Activated CD8-positive, alpha-beta memory T cell treated with anti-CD3 and anti-CD28 coated beads for 4 hours (primary cell): ENCODE results near the gene MKLN1.

Source experiments
- DNase-seq, 2 donors: peaks; one replicate each; pipeline ENCODE4 v3.0.0-alpha.2; 2020; ENCODE audit warnings: low read depth in 2 of 2

Gene MKLN1

DNA sequence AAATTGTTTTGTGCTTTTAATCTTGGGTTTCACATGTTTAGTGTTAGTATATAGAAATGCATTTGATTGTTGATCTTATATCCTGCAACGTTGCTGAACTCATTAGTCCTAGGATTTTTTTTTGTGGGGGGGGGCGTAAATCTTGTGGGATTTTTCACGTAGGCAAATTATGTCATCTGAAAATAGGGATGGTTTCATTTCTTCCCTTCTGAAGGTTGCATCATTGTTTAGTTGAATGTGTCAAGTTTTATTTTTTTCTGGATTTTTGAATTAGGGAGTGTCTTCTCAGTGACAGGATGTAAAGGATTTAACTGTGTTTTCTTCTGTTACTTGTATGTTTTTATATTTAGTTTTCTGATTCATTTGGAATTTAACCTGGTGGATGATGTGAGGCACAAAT is 26.7 kb downstream of the MKLN1 start:
- no peak for DNase-seq

DNA sequence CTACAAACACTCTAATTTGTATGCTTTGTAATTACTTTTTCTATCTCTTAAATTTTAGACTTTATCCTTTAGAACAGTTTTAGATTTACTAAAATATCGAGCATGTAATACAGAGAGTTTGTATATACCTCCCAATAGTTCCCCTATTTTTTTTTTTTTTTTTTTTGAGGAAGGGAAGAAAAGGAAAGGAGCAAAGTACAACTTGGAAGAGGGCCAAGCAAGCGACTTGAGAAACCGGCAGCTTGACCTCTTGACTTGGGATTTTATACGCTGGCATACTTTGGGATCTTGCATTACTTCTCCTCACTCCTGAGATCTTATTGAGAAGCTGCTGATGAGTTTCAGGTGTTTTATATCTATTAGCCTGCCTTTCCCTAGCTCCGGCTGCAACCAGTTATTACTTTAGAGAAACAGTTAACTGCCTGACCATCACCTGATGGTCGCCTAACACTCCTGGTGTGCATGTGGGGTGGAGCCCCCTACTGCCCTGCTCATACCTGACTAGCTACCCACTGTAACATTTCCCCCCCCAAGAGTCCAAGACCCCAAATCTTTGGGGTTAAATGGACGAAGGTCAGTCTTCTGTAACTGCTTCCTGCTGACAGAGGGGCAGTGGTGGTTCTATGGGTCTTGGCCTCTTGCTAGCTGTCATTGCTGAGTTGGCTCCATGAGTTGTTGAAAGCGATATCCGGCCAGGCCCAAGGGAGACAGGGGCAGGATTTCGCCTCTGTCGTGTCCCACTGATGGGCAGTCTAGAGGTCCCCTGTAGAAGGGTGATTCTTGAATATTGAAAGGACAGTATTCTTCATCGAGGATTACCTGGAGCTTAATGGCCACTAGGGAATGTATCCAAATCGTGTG is 28.5 kb downstream of the MKLN1 start:
- DNase-seq: no peak

DNA sequence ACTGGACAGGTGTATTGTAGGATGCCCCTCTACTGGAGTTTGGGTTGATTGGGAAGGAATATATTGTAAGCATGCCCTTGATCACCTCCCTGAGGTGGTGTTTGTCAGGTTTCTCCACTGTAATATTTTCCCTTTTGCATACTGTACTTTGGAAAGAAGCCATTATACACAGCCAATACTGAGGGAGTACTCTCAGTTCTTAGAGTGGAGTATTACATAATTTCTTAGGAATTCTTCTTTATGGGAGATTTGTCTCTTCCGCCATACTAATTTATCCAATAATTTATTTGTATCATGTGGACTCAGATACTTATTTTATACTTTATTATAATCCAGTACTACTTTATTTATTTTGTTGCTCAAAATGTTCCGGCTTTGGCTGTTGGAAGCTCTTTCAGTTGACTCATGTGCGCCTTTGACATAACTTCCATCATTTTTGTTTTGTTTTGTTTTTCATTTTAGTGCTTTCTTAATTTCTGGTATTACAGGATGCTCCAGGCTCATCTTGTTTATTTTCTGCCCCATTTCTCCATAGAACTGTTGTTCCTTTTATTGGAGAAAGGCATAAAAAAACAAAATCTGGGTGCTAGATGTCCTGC is 29.7 kb downstream of the MKLN1 start:
- no peak for DNase-seq

DNA sequence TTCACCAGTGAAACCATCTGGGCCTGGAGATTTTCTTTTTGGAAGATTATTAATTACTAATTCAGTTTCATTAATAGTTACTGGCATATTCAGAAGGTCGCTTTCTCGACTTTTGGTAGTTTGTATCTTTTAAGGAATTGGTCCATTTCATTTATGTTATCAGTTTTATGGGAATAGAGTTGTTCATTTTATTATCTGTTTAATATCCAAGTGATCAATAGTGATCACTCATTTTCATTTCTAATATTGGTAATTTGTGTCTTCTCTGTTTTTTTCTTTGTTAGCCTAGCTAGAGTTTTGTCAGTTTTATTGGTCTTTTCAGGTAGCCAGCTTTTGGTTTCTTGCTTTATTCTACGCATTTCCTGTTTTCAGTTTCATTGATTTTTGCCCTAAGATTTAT is 31.0 kb downstream of the MKLN1 start:
- DNase-seq: no peak

DNA sequence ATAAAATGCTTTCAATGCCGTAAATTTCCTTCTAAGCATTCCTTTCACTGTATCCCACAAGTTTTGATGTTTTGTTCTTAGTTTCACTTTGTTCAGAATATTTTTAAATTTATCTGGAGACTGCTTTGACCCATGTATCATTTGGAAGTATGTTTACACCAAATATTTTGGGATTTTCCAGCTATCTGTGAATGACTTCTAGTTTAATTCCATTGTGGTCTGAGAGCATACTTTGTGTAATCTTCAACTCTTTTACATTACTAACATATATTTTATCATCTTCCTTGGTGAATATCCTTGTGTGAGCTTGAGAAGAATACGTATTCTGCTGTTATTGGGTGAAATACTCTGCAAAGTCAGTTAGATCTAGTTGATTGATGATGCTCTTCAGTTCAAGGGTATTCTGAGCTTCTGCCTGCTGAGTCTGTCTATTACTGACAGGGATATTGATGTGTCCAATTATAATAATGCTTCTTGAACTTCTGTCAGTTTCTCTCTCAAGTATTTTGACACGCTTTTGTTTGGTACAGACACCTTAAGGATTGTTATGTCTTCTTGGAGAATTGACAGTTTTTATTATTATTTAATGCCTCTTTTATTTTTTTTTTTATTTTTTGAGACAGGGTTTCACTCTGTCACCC is 31.6 kb downstream of the MKLN1 start:
- no peak for DNase-seq

DNA sequence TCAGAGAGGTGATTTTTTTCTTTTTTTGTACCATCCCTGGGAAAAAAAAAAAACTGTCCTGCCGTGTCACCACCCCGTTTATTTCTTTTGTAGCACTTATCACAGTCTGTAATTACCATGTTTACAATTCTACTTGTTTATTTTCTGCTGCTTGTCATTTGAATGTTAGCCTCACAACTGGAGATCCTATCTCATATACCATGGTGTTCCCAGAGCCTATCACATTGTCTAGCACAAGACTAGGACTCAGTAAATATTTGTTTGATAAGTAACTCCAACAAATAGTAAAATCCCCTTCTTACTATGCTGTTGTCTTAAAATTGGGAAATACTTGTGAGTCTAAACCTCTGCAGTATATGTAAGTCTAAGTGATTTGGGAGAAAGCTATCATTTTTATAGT is 36.0 kb downstream of the MKLN1 start:
- no peak for DNase-seq

DNA sequence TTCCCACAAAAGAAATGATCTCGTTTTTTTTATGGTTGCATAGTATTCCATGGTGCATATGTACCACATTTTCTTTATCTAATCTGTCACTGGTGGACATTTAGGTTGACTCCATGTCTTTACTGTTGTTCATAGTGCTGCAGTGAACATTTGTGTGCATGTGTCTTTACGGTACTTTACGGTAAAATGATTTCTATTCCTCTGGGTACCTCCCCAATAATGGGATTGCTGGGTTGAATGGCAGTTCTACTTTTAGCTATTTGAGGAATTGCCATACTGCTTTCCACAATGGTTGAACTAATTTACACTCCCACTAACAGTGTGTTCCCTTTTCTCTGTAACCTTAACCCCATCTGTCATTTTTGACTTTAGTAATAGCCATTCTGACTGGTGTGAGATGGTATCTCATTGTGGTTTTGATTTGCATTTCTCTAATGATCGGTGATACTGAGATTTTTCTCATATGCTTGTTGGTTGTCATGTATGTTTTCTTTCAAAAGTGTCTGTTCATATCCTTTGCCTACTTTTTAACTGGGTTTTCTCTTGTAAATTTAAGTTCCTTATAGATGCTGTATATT is 37.2 kb downstream of the MKLN1 start:
- no peak for DNase-seq

DNA sequence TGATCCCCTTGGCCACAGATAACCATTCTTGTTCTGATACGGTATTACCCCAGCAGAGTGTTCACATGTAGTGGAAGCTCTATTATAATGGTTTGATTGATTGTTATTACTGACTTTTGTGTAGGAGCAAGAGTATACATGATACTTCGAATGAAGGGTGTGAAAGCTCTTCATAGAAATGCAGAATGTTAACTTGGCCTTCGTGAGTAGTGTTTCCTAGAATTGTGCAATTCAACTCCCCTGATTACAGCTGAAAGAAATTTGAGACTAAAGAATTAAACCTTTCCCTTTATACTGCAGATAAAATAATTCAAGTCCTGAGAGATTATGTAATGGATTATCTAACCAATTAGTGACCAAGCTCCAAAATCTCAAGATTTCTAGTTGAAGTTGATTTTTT is 38.2 kb downstream of the MKLN1 start:
- DNase-seq: no peak

DNA sequence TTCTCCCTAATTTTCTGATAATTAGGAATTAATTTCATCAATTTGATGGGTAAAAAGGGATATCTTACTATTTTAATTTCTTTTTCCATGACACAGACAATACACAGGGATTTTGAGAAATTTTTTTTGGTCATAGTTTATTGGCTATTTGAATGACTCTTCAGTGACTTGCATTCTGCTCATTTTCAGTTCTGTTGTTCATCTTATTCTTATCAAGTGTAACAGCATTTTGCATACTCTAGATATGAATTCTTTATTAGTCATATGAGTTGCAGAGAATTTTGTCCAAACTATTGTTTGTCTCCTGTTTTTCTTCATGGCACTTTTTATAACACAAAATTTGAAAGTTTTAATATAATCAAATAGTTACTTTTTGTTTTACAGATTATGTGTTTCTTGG is 41.7 kb downstream of the MKLN1 start:
- no peak for DNase-seq

DNA sequence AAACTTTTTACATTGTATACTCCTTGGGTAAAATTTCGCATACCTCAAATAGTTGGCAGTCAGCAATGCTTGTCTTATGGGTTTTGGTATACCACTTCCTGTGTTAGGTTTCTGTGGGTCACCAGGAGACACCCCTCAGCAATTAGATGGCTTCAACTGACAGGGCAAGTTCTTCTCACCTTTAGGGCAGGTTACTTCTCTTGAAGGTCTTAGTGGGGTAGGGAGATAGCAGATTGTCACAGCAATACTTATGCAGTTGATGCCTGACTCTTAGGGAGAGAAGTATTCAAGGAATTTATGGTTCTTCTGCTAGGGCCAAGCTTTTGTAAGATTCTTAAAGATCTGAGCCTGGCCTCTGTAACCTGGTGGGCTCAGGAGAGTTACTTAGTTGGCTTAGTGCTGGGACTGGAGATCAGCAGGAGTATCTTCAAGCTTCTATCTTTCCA is 42.9 kb downstream of the MKLN1 start:
- DNase-seq: peak in 1 of 2 donors; percentile 7

DNA sequence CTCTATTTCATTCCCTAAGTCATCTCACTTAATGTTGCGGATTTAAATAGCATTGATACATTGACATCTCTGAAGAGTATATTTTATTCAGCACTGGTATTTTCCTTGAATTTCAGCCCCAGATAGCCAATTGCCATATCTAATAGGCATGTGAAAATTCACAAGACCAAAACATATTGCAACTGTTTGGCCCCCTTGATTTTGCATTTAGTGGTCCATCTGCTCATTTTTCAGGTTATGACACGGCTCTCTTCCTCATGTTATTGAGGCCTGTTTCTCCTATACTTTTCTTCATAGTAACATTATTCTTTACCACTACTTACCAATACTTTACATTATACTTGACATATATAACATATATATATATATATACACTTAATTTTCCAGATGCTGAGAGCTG is 43.7 kb downstream of the MKLN1 start:
- no peak for DNase-seq

DNA sequence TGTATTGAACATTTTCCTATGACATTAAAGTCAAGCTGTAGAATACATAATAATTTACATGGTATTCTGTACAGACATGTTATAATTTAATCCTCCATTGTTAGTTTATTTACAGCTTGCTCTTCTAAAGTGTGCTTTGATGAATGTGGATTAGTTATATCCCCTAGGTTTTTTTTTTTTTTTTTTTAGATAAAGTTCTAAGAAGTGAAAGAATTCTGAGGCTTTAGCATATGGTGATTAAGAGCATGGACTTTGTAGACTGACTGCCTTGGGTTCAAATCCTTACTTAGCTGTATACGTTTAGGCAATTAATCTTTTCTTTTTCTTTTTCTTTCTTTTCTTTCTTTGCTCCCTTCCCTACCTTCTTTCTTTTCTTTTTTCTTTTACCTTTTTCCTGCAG is 44.9 kb downstream of the MKLN1 start:
- no peak for DNase-seq

DNA sequence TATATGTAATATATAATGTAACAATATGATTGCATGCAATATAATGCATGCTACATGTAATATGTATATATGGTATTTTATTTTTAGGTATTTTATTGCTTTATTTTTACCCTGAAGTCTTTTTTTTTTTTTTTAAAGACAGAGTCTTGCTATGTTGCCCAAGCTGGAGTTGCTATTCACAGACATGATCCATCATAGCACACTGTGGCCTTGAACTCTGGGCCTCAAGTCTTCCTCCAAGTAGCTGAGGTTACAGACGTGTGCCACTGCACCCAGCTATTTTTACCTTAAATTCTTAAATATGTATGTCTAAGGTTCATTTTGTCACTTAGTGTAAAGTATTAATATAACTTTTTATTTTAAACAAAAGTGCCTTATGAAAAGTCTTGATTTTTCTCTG is 47.1 kb downstream of the MKLN1 start:
- DNase-seq: no peak

DNA sequence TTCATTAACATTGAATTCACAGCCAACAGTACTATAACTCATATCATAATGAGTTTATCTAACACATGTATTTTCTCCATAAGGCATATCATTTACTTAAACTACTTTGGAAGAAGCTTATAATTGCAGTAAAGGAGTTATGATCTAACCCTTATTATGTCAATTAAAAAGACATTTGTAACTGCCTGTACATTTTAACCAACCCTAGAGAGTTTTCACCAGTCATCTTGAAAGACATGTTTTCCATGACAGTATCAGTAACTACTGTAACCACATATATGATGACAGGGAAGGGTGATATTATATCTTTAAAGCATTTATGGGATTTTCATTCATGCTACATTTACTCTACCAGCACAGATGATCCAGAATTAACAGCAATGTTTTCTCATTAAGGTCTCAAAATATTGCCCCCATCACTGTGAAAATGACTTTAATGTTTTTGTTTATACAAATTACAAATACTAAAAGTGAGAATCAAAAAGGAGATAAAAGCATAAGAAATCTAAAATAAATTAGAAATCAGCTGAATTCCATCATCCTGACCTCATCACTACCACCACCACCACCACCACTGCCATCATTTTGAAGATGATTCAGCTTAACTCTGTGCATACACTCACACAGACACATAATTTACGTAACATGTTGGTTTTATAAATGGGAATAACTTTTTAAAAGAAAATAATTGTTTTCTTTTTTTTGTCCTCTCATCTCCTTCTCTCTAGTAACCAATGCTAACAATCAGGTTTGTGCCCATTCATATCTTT is 53.6 kb downstream of the MKLN1 start:
- no peak for DNase-seq

DNA sequence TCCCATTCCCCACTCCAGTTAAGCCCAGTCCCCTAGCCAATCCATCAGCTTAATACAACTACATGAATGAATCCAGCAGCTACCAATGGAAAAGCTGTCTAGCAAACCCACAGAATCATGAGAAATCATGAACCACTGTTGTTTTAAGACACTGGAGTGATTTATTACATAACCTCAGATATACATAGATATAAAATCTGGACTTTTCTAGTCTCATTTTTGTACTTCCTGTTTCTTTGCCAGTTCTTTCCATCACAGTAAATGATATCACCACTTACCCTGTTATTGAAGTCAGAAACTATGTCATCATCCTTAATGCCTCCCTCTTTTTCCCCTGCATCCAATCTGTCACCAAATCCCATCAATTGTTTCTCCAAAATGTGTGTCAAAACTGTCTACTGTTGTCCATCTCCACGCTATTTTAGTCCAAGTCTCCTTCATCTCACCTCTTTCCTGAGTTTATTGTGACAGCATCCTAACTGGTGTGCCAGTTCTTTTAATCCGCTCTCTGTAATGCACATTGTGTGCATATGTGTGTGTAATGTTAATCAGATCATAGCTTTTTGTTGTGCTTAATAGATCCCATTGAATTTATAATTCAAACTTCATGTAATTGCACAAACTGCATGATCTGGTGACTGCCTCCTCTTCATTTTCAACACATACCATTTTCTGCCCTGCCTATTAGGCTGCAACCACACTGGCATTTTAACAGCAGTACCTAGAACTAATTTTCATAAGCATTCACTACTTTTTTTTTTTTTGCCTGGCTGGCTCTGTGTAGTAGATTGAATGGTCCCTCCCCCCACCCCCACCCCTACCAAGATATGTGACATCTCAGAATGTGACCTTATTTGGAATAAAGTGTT is 56.0 kb downstream of the MKLN1 start:
- no peak for DNase-seq

DNA sequence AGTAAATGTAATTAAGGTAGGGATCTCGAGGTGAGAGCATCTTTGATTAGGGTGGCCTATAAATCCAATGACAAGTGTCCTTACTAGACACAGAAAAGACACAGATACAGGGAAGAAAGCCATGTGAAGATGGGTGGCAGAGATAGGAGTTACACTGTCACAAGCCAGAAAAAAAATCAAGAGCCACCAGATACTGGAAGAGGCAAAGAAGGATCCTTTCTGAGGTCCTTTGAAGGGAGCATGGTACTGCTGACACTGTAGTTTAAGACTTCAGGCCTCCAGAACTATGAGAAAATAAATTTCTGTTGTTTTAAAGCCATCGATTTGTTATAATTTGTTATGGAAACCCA is 56.6 kb downstream of the MKLN1 start:
- no peak for DNase-seq

DNA sequence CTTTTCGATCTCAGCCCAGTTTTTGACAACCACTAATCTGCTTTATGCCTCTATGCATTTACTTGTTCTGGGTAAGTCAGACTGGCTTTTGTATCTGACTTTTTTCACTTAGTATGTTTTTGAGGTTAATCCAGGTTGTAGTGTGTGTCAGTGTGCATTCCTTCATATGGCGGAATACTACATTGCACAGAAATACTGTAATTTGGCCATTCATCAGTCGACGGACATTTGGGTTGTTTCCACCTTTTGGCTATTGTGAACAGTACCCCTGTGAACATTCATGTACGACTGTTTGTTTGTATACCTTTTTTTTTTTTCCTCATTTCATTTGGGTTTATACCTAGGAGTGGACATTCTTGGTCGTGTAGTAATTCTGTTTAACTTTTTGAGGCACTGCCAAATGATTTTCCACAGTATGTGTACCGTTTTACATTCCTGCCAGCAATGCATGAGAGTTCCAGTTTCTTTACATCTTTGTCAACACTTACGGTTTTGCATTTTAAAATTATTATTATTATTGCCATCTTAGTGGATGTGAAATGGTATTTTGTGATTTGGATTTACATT is 57.4 kb downstream of the MKLN1 start:
- DNase-seq: no peak

DNA sequence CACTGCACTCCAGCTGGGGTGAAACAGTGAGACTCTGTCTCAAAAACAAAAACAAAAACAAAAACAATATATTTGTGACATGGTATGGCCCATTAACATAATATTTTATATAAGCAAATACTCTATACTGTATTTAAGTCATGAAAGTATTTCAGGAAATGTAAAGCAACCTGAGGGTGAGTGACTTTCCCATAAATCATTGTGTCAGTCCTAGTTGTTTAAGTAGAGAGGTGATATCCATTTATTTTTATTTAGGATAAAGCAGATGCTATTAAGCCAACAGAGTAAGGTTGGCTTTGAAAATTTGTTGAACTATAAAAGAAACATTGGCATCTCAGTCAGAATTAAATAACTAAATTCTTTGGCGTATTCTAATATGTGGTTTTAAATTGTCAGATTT is 60.5 kb downstream of the MKLN1 start:
- DNase-seq: no peak

DNA sequence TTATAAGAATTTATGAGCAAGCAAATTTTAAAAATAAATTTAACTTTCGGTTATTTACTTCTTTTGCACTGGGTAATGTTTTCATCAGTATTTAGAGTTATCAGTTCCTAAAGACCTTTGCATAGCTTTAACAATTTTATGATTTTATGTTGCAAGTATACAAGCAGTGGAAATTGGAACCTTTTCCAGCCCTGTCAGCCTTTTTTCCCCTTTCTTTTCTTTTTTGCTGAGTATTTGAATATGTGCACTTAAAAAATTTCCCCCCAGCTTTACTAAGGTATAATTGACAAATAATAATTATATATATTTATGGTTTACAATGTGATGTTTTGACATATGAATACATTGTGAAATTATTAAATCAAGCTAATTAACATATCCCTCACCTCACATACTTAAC is 62.6 kb downstream of the MKLN1 start:
- no peak for DNase-seq

DNA sequence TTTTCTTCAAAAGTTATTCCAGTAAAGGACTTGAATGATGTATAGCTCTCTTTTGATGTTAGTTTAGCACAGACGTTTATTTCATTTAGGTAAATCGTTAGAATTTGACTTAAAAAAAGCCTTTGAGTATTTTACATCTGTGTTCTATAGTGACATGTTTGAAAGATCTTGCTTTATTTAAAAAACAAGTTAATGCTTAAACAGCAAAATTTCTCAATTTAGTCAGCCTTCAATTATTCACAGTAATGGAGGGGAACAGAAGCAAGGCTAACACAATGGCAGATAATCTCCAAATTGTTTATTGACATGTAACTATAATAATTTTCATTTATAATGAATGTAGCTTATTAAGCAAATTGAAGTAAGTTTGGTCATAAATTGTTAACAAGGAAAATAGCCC is 63.5 kb downstream of the MKLN1 start:
- DNase-seq: no peak

DNA sequence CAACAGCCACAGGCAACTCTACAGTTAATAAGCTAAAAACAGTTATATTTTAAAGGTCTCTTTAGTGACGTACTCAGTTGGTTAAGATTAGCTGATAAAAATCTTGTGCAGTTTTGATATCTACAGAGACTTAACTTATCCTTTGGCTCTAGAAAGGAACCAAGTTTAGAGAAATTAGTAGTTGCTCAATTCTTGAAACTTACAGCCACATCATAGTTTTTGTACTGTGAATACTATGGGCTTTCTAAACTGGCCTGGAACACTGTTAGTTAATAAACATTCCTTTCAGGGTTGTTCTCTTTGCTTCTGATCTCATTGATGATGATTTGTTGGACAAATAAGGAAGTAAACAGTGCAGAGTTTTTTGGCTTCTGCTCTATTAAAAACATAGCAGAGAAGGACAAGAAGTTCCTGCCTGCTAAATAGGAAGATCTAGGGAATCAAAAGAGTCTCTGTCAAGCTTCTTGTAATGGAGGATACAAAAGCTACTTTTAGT is 73.1 kb downstream of the MKLN1 start:
- no peak for DNase-seq
